ENCODE results near the gene BTBD16. TPM values are rescaled to one million over a fixed set of nuclear protein-coding genes. Genes with fewer than 3 reads are reported as not detected.

The BTBD16 gene
- total and polyA plus RNA-seq, 7 donors, result 0.12 to 0.55 (median 0.54) TPM; not detected in 4

DNA sequence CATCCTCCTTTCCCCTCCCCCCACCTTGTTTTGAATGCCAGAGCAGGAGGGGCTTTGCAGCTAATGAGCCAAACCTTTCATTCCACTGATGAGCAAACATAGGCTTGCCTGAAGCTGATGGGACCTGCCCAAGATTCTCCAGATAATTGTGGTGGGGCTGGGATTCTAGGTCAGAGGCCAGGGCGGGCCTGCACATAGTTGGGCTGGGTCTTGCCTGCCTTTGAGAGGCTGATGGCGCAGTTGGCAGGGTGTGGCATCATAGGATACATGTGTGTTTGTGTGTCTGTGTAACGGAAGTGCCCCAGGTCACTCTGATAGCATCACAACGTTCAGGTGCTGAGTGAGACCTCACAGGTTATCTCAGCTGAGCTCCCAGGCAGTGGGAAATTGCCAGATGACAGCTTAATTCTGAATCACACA, 22.9 kb downstream of the BTBD16 start:
- Histone ChIP-seq H3K27ac (no peak overlapping the region), H3K4me3 (no peak overlapping the region), H3K36me3 (no peaks in the 10 kb centered on the region), H3K4me1 (peaks cover 0 to 5% (median 1%) of the 10 kb centered on the region in 4 donors), H3K9me3 (no peaks in the 10 kb centered on the region), H3K27me3 (no peaks in the 10 kb centered on the region)
- intact Hi-C loops (cut with DNase I), result no loop called here
- DNase-seq, result no peak
- TF ChIP-seq, protein P1, sequence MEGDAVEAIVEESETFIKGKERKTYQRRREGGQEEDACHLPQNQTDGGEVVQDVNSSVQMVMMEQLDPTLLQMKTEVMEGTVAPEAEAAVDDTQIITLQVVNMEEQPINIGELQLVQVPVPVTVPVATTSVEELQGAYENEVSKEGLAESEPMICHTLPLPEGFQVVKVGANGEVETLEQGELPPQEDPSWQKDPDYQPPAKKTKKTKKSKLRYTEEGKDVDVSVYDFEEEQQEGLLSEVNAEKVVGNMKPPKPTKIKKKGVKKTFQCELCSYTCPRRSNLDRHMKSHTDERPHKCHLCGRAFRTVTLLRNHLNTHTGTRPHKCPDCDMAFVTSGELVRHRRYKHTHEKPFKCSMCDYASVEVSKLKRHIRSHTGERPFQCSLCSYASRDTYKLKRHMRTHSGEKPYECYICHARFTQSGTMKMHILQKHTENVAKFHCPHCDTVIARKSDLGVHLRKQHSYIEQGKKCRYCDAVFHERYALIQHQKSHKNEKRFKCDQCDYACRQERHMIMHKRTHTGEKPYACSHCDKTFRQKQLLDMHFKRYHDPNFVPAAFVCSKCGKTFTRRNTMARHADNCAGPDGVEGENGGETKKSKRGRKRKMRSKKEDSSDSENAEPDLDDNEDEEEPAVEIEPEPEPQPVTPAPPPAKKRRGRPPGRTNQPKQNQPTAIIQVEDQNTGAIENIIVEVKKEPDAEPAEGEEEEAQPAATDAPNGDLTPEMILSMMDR (IDR thresholded peaks at IDR 0.05), result no peak
- TF ChIP-seq POLR2AphosphoS5 (IDR thresholded peaks at IDR 0.05) (no peak), EP300 (IDR thresholded peaks at IDR 0.05) (no peak), POLR2A (IDR thresholded peaks at IDR 0.05) (no peak)
- WGBS, 2 donors, result 43 to 76% methylated on average over 4 of the region's 4 CpGs

DNA sequence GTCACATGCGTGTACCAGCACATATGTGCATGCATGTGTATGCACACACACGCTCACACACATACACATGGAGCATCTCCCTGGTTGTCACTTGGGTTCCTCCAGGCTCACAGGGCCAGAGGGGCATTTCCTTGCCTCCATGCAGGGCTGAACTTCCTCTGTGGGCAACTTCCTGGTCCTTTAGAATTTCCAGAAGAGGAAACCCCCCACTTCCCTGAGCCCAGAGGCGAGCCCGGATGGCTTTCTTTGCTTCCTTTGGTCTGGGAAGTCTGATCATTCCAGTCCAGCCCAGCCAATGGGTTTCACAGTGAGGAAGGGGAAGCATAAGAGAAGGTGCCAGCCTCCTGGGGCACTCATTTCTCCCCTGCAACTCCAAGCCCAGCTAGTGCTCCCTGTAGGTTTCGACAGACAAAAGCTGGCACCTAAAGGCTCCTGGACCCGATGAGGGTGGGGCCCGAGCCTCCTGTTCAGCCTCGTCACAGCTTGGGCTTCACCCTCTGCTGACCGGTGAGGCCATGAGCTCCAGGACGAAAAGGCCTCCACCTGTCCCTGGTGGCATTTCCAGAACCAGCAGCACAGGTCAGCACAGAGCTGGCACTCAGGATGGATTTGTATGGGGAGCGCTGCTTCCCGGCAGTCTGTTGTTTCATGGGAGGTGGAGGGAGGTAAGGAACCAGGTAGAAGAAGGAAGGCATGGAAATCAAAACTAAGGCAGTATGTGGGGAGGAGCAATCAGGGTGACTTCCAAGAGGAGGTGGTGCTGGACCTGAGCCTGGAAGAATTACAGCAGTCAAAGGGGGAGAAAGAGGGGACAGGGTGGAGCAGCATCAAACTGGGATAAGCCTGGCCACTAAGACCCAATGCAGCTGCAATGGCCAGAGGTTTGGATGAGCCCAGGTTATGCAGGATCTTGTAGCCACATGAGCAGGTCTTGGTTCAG, 23.7 kb downstream of the BTBD16 start:
- 89 to 94% methylated on average over 12 of the region's 12 CpGs for WGBS, 2 donors
- Histone ChIP-seq H3K9me3 (no peaks in the 10 kb centered on the region), H3K27ac (no peak overlapping the region), H3K27me3 (no peaks in the 10 kb centered on the region), H3K4me1 (peaks cover 0 to 10% (median 3%) of the 10 kb centered on the region in 4 donors), H3K4me3 (no peak overlapping the region), H3K36me3 (no peaks in the 10 kb centered on the region)
- DNase-seq, result no peak
- TF ChIP-seq POLR2AphosphoS5 (IDR thresholded peaks at IDR 0.05) (no peak), POLR2A (IDR thresholded peaks at IDR 0.05) (no peak), EP300 (IDR thresholded peaks at IDR 0.05) (no peak)
- TF ChIP-seq, protein P1 (IDR thresholded peaks at IDR 0.05), result no peak
- intact Hi-C loops (cut with DNase I), result no loop called here

DNA sequence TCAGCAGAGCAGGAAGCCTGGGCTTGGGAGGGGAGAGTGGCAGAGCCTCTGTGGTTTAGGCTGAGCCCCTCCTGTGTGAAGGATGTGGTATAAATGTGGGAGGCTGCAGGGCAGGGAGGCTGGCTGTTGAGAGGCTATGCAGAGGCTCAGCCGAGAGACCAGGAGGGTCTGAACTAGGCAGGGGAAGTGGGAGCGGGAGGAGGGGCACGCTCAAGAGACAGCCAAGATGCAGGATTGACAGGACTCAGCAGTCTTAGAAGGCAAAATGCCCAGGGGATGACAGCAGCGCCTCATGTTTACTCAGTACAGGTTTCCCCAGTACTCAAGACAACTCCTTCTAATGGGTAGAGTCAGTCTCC, 24.3 kb downstream of the BTBD16 start:
- no peaks in the 10 kb centered on the region for H3K27me3 ChIP-seq
- no peak overlapping the region for H3K4me3 ChIP-seq
- H3K4me1 ChIP-seq, result peaks cover 0 to 12% (median 3%) of the 10 kb centered on the region in 4 donors
- 85 to 91% methylated on average over 4 of the region's 4 CpGs for WGBS, 2 donors
- TF ChIP-seq POLR2AphosphoS5 (IDR thresholded peaks at IDR 0.05), result no peak
- no peak for TF ChIP-seq POLR2A (IDR thresholded peaks at IDR 0.05)
- TF ChIP-seq, protein P1 (IDR thresholded peaks at IDR 0.05), result no peak
- no peak for TF ChIP-seq EP300 (IDR thresholded peaks at IDR 0.05)
- no peaks in the 10 kb centered on the region for H3K36me3 ChIP-seq
- no peak overlapping the region for H3K27ac ChIP-seq
- no peak for DNase-seq
- intact Hi-C loops (cut with DNase I), result no loop called here
- no peaks in the 10 kb centered on the region for H3K9me3 ChIP-seq

DNA sequence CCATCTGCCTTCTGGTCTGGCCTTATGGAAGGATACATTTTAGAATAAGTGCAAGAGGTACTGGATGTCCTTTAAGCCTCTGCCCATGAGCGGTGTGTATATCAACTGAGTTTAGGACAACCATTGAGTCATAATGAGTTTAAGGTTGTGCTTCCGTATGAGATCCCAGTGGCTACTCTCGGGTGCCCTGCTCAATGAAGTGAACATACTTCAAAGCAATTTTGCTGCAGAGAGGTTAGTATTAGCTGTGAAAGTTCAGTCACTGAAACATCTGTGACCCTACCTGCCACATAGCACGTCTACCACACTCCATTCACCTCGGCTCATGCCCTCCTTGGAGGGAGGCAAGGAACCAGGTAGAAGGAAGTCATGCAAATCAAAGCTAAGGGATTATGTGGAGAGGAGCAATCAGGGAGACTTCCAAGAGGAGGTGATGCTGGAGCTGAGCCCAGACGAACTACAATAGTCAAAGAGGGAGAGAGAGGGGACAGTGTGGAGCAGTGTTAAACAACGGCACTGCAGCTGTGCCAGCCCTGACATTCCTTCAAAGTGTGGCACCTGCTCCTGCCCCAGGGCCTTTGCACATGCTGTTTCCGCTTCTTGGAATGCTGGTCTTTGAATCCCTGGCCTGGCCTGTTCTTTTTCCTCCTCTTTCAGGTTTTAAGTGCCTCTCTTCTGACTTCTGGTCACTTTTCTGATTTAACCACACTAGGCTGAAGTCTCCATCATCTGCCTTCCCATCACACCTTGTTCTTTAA, 25.4 kb downstream of the BTBD16 start:
- intact Hi-C loops (cut with DNase I), result no loop called here
- peaks cover 0 to 23% (median 11%) of the 10 kb centered on the region in 4 donors for H3K4me1 ChIP-seq
- 83 to 91% methylated on average over 8 of the region's 8 CpGs for WGBS, 2 donors
- H3K4me3 ChIP-seq, result no peak overlapping the region
- no peaks in the 10 kb centered on the region for H3K9me3 ChIP-seq
- H3K27ac ChIP-seq, result no peak overlapping the region
- H3K36me3 ChIP-seq, result no peaks in the 10 kb centered on the region
- H3K27me3 ChIP-seq, result no peaks in the 10 kb centered on the region
- DNase-seq, result no peak
- no peak for TF ChIP-seq POLR2A (IDR thresholded peaks at IDR 0.05)
- no peak for TF ChIP-seq EP300 (IDR thresholded peaks at IDR 0.05)
- TF ChIP-seq, protein P1 (IDR thresholded peaks at IDR 0.05), result no peak
- no peak for TF ChIP-seq POLR2AphosphoS5 (IDR thresholded peaks at IDR 0.05)

All from sigmoid colon (tissue), 7 donors.